ENCODE data around the gene CST7.

CST7 gene

DNA sequence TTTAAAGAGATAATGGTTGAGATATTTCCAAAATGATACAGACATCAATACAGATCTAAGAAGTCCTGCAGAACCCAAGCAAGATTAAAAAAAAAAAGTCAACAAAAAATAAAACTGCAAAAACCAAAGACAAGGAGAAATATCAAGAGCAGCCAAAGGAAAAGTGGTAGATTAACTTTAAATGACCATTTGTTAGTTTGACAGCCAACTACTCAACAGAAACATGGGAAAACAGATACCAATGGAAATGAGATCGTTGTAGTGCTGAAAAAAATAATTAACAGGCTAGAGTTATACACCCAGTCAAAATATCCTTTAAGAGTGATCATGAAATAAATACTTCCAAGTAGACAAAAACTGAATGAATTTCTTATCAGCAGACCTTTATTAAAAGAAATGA, 53.9 kb downstream of the CST7 start:
- DNase-seq (ENCODE audit: low spot score): no peak

DNA sequence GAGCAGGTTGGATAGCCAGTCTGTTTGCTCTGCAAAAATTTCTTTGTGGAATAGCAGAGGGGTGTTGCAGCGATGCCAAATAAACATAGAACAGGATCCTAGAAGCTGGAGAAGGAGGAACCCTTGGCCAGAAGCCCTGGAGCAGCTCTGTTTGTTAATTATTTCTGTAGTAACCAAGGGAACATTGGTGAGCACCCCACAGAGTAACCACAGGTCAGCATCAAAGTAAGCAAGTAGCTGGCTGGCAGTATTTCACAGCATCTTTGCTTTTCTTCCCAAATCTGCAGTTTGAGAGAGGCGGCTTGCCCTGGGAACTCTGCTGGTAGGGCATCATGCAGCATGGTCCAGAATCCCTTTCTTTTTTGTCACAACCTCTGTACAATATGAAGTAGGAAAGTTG, 56.2 kb downstream of the CST7 start:
- DNase-seq (ENCODE audit: low spot score): peak; percentile 14

DNA sequence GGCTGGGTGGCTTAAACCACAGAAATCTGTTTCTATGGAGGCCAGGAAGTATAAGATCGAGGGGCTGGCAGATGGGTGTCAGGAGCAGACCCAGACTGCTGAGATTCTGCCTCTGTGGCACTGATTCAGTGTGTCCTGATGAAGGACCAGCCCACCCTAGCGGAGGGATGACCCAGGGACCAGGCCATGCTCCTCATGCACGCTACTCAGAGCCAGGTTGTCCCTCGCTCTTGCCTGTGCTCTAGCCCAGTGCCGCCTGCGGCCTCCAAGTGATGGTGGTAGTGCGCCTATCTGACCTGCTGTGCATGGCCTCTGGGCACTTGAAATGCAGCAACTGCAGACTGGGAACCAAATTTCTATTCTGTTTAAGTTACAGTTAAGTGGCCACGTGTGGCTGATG, 56.6 kb downstream of the CST7 start:
- DNase-seq (ENCODE audit: low spot score): no peak

DNA sequence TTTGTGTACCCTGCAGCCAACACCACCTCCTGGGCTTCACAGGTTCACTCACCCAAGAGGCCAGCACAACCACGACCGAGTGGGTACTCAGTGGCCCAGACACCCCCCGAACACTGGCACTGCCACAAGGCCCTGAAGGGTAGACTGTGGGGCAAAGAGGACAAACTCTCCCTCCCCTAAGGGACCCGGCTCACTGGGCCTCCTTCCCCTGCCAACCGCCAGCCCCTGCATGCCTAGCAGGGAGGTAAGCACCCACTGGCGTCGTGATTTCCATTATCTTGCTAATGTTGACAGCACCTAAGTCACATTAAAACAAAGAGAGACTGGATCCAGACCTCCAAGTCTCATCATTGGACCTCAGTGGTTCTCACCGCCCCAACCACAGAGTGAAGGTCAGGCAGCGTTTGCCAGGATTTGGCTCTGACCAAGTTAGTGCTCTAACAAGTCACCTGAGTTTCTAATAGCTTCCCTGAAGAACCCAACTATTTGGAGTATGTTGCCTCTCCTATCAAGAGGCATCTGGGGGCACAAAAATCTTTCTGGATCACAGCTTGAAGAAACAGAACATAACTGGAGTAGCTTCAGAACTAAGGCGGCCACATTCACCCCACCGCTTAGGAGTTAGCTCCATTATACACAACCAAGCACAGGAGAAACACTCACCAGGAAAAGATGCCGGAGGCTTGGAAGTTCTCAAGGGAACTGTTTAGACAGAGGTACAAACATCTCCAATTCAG, 57.5 kb downstream of the CST7 start:
- DNase-seq (ENCODE audit: low spot score): no peak

DNA sequence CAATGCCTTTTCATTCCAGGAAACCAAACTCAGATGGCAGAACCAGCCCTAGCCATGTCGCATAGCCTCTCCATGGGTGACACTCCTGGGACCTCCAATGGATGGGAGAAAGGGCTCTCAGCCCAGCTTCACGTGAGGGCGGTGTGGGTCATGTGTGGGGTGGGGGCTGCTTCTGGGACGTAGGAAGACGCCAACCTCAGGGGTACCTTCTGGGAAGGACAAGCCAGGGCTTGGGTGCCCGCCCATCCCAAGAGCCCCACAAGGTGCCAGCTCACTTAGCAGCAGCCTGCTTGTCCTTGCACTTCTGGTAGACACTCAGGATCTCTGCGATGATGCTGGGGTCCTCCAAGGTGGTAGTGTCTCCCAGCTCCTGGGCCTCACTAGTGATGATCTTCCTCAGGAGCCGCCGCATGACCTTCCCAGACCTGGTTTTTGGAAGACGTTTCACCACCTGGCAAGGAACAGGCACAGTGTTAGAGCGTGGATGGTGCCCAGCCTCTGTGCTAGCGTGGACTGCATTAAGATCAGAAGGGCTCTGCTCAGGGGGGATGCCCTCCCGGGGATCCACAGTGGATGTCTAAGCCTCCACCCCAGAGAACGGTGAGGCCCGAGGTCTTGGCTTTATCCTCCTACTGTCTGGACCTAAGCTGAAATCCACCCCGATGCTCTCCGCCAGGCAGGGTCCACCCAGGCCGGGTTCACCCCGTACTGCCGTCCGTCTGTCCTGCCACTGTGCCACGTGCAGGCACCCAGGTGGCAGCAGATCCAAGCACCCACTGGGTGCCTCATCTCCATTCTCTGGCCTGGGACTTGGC, 58.6 kb downstream of the CST7 start:
- no peak for DNase-seq (ENCODE audit: low spot score)

DNA sequence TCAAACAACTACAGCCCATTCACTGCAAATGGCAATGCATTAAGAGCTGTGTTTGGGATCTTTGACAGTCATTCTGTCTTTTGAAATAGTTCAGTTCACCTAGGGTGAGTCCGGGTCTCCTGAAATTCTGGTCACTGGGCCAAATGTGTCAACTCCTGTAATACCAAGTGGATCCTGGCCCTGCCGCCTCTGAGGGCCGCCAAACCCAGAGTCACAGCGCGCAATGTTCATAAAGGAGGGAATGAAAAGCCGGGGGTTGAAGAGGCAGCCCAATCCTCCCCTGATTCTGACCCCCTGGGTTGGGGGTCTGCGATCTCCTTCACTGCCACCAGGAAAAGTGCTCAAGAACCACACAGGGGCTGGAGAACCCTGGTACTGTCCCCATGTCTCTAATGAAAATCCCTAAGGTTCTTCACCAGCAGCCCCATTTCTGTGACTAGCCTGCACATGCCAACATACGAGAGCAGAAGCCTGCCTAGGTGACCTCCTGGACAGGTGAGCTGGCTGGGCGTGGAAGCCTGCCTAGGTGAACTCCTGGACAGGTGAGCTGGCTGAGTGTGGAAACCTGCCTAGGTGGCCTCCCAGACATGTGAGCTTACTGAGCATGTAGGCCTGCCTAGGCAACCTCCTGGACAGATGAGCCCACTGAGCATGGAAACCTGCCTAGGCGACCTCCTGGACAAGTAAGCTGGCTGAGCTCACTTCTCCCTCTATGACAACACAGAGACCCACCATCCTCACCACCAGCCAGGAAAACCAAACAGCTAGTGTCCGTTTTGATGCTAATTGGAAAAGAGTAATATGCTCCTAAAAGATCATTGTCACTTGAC, 59.5 kb downstream of the CST7 start:
- DNase-seq (ENCODE audit: low spot score): no peak
